Hindlimb muscle (tissue), 1 donor: ENCODE results near the gene SETDB2. TPM values are rescaled to one million over a fixed set of nuclear protein-coding genes. Genes with fewer than 3 reads are reported as not detected.

ENCODE experiments used
- DNase-seq: peaks from one replicate; pipeline ENCODE4 v3.0.0-alpha.2; 2013
- polyA plus RNA-seq: library from polyadenylated mRNA; unstranded; fragments of 120-200 nt; gene quantifications from one replicate; pipeline ENCODE4 v1.2.1, GENCODE V29; 2013; ENCODE audit not compliant: insufficient read length

SETDB2 gene
- polyA plus RNA-seq, 1 donor: 8.5 TPM

- no peak for DNase-seq
These were observed 15.0 kb upstream of the SETDB2 start for GRCh38 chr13:49429121-49429520.

- DNase-seq: peak; percentile 58
These were observed 8.1 kb upstream of the SETDB2 start for GRCh38 chr13:49435992-49436391.

- DNase-seq: peak; percentile 47
These were observed 7.2 kb upstream of the SETDB2 start for GRCh38 chr13:49436890-49437289.

- no peak for DNase-seq
These were observed 6.4 kb upstream of the SETDB2 start for GRCh38 chr13:49437705-49438104.

GRCh38 chr13:49439609-49440008 is 4.5 kb upstream of the SETDB2 start:
- no peak for DNase-seq

GRCh38 chr13:49441312-49441711 is 2.8 kb upstream of the SETDB2 start:
- DNase-seq: no peak

- DNase-seq: no peak
These were observed 2.2 kb upstream of the SETDB2 start for GRCh38 chr13:49441846-49442245.

GRCh38 chr13:49443357-49443703 is 744 bp upstream of the SETDB2 start:
- no peak for DNase-seq

GRCh38 chr13:49444524-49445395 is 686 bp downstream of the SETDB2 start:
- peak; percentile 32 for DNase-seq

GRCh38 chr13:49446473-49446872 is 2.4 kb downstream of the SETDB2 start:
- no peak for DNase-seq

GRCh38 chr13:49448753-49449152 is 4.7 kb downstream of the SETDB2 start:
- DNase-seq: no peak

GRCh38 chr13:49450105-49450819 is 6.2 kb downstream of the SETDB2 start:
- DNase-seq: no peak

- no peak for DNase-seq
These were observed 8.8 kb downstream of the SETDB2 start for GRCh38 chr13:49452725-49453457.

- DNase-seq: no peak
These were observed 9.4 kb downstream of the SETDB2 start for GRCh38 chr13:49453465-49453864.

- no peak for DNase-seq
These were observed 10.4 kb downstream of the SETDB2 start for GRCh38 chr13:49454388-49455006.

GRCh38 chr13:49455007-49455398 is 10.9 kb downstream of the SETDB2 start:
- no peak for DNase-seq

- no peak for DNase-seq
These were observed 12.1 kb downstream of the SETDB2 start for GRCh38 chr13:49456156-49456555.

- no peak for DNase-seq
These were observed 13.1 kb downstream of the SETDB2 start for GRCh38 chr13:49457221-49457620.

GRCh38 chr13:49459580-49459979 is 15.5 kb downstream of the SETDB2 start:
- no peak for DNase-seq

GRCh38 chr13:49464085-49464484 is 20.0 kb downstream of the SETDB2 start:
- DNase-seq: no peak

GRCh38 chr13:49464621-49465325 is 20.7 kb downstream of the SETDB2 start:
- no peak for DNase-seq

- no peak for DNase-seq
These were observed 22.3 kb downstream of the SETDB2 start for GRCh38 chr13:49466292-49466838.
